GM19463 (cell line): ENCODE data around the gene SEMA3A.

Experiments used
- ATAC-seq: cut with Tn5 transposase; IDR thresholded peaks from one replicate; pipeline ENCODE4 v1.9.1; 2021; ENCODE audit warnings: mild to moderate bottlenecking, moderate library complexity; ENCODE audit not compliant: unreplicated experiment

SEMA3A gene

DNA sequence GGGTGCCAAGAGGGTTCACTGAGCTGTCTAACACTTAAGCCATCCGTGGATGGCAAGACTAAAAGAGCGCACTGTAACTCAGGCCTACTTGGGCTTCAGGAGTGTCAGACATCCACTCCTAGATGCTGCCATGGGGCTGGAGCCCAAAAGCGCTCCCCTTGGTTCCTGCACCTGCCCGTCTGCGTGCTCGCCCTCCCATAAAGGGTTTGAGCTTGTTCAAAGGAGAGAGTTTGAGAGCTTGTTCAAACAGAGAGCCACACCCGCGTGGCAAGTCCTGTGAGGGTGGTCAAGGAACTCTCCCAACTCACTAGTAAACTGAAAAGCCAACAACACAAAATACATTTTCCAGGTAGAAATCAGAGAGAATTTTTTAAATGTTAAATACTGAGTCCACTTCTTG lies 256.7 kb downstream of the SEMA3A start:
- no peak for ATAC-seq

DNA sequence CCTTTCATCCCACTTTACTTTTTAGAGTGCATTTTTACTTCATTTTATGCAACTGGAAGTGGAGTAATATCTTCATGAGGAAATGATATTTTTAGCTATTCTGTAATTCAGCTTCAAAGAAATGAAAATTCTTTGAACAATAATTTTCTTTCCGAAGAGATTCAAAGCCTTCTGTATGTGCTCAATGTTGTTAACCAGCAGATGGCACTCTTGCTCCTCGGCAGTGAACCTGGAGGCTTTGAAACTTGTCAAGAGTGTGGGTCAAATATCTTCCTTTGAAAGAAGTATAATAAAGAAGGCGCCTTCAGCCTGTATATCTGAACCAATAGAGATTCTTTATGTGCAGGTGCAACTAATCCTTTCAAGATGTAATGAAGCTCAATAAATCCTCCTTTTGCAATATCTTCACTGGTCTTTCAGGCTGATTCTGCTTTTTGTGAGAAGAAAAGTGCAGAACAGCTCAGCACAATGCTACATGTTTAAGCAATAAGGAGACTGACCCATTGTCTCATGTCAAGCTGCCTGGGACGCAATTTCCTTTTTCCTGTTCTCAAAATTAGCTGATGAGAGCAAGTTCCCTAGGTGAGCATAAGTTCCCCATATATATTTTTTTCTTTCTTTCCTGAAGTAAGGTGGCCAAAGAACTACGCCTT lies 258.4 kb downstream of the SEMA3A start:
- peak; percentile 78 for ATAC-seq

DNA sequence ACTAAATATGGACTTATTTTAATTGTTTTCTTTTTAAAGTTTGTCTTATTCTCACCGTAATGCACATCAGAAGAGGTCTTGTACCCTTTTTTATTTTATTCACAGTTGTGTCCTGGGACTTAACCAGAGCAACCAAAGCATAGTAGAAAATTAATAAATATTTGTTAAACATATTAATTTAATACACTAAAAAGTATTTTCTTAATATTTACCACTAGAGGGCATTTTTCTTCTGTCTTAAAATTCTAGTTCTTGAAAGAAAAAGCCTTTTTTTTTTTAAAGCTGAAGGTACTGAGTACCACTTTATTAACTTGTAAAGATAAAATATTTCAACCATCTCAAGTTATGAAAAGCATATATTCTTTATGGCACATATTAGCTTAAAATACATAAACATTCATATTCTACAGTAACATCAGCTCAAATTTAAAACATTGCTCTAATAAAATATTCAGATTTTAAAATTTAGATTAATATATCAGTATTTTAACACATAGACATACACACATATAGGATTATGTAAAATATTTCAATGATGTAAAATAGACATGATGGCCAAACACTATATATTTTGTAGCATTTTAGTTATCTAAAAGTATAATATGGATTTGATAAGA lies 260.4 kb downstream of the SEMA3A start:
- no peak for ATAC-seq

DNA sequence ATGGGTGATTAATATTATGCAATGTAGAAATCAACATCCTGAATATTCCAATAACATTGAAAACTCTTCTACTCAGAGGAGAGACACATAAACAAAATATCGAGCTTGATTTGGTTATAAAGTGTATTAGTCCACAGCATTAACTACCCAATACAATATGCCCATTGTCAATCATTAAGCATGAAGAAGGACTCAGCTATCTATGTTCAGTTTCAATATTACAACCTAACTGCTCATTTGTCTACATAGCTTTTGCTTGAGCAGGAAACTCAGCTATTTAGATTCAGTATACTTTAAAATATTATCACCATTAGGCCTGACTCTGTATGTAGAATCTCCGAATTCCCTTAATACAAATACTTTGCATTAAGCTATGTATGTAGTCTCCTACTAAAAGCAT lies 262.6 kb downstream of the SEMA3A start:
- ATAC-seq: no peak

DNA sequence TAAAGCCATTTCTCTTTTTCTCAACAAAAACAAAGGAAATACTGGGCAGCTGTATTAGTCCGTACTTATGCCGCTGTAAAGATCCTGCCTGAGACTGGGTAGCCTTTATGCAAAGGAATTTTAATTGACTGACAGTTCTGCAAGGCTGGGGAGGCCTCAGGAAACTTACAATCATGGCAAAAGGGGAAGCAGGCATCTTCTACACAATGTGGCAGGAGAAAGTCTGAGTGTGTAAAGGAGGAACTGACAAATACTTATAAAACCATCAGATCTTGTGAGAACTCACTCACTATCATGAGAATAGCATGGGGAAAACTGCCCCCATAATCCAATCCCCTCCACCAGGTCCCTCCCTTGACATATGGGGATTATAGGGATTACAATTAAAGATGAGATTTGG lies 264.3 kb downstream of the SEMA3A start:
- ATAC-seq: no peak

DNA sequence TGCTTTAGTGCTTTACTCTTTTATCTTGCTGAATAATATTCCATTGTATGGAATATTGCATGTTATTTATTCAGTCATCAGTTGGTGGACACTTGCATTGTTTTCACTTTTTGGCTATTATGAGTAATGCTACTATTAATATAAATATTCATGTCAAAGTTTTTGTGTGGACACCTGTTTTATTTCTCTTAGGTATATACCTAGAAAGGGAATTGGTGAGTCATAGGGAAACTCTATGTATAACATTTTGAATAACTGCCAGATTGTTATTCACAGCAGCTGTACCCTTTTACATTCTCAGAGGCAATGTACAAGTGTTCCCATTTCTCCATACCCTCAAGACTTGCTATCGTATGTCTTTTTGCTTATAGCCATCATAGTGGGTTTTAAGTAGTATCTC lies 268.7 kb downstream of the SEMA3A start:
- no peak for ATAC-seq

DNA sequence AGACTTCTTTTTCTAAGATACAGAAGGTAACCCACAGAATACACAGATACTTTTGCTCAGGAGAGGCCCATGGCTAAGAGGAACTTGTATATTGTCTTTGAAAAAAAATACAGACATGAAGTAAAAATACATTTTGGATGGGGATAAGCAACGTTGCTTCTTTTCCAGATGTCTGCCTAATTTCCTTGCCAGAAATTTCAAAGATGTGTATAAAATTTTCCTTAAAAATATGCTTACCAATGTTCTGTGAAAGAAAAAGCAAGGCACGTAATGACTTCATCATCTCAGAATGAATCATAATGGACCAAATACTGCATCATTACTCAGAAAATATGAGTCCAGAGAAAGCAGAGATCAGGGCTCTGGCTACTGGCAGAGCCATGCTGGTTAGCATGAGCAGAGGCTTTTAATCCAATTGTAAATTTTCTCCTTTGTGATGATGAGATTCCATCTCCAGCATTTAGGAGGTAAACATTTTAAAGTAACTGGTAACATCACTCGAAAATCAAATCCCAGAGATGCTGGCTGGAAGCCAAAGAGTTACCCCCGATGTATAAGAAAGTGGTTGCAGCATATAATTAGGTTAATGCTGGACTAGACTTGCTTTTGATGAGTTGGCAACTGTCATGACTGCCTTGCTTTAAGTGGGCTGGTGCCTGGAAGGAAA lies 272.5 kb downstream of the SEMA3A start:
- no peak for ATAC-seq

DNA sequence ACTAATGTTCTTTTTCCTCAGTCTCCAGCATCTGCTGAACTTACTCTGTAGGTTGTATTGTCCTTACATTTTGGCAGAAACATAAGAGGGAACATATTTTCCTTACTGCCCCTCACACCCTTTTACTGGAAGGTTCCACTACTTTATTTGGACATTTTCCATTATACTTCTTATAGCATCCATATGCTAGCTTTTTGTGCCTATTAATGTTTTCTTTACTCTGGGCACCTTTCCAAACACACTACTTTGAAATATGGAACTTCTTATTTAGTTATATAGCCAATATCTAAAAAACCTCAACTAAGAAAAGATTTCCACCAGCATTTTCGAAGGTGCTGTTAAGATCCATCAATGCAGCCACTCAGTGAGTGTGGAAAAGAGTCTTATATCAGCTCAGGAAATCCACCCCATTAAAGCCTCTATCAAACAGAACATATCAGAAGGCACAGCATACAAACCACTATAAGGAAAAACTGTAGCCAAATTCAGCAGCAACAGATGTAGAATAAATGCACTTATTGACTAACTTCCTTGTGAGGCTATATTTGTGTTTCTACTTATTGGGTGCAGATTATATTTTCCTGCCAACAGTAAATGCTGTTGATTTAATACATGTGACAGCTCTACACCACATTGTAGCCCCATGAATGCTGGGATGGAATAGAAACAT lies 273.2 kb downstream of the SEMA3A start:
- ATAC-seq: no peak

DNA sequence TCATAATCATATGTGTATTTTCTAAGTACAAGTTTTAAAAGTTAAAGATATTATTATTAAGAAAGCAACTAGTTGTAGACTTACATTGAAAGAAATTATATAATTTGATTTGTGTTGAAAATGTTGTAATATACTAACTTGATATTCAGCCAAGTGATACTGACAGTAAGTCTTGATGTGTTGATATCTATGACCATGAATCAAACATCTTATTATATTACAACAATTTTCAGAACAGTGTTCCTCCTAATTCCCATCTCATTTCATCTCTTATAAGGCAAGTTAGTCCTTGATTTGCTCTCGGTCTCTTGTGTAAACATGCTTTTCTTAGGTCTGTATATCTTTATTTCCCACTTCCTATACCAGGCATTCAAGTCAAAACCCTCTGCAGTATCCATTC lies 276.4 kb downstream of the SEMA3A start:
- no peak for ATAC-seq

DNA sequence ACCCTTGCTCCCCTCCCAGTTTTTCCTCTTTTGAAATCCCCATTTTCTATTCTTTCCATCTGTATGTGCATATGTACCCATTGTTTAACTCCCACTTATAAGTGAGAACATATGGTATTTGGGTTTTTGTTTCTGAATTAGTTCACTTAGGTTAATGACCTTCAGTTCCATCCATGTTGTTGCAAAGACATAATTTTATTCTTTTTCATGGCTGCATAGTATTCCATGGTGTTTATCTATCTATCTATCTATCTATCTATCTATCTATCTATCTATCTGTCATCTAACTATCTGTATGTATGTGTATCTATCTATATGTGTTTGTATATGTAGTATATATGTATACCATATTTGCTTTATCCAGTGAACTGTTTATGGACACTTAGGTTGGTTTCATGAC lies 281.4 kb downstream of the SEMA3A start:
- no peak for ATAC-seq

DNA sequence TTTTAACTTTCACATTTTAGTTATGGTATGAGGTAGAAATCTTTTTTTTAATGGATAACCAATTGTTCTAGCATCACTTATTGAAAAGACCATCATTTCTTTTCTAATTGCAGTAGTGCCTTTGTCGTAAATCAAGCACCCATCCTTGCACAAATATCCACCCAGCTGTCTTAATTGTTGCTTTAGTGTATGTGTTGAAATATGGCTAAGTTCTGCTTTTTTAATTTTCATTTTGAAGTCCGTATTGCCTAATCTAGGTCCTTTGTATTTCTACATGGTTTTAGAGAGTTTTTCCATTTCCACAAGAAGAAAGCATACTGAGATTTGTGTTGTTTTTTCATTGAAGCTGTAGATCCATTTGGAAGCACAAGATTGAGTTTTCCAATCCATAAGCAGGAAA lies 286.1 kb downstream of the SEMA3A start:
- no peak for ATAC-seq
